ENCODE data around the gene PITPNM3. TPM values are rescaled to one million over a fixed set of nuclear protein-coding genes. Genes with fewer than 3 reads are reported as not detected.
A peak's percentile ranks its signal among the peaks of the same experiment; 100 is the strongest.

PITPNM3 gene
- polyA plus RNA-seq, 2 donors, result 9.5 to 14.4 TPM

GRCh38 chr17:6501359-6501758 is 55.0 kb downstream of the PITPNM3 start:
- no peak overlapping the region for H3K4me3 ChIP-seq (ENCODE audit: low read depth in 1 of 2, low read length in 2 of 2)
- WGBS, 2 donors, result 72 to 84% methylated on average over 3 of the region's 3 CpGs
- no peaks in the 10 kb centered on the region for H3K27me3 ChIP-seq (ENCODE audit: control insufficient read depth in 1 of 2, insufficient read depth in 2 of 2, low read length in 2 of 2)
- H3K27ac ChIP-seq (ENCODE audit: low read depth in 2 of 2, low read length in 1 of 2), result no peak overlapping the region
- no peaks in the 10 kb centered on the region for H3K9me3 ChIP-seq (ENCODE audit: control insufficient read depth in 2 of 2, insufficient read depth in 1 of 2, low read depth in 1 of 2, low read length in 1 of 2)
- H3K36me3 ChIP-seq (ENCODE audit: control insufficient read depth in 2 of 2, insufficient read depth in 2 of 2, low read length in 1 of 2), result peaks cover 5 to 21% of the 10 kb centered on the region in 2 donors
- peaks cover 2 to 3% of the 10 kb centered on the region in 2 donors for H3K4me1 ChIP-seq (ENCODE audit: control insufficient read depth in 2 of 2, insufficient read depth in 2 of 2, low read length in 1 of 2)

- Histone ChIP-seq H3K9me3 (ENCODE audit: control insufficient read depth in 2 of 2, insufficient read depth in 1 of 2, low read depth in 1 of 2, low read length in 1 of 2) (no peaks in the 10 kb centered on the region), H3K27ac (ENCODE audit: low read depth in 2 of 2, low read length in 1 of 2) (no peak overlapping the region), H3K4me1 (ENCODE audit: control insufficient read depth in 2 of 2, insufficient read depth in 2 of 2, low read length in 1 of 2) (peaks cover 0 to 3% of the 10 kb centered on the region in 2 donors), H3K4me3 (ENCODE audit: low read depth in 1 of 2, low read length in 2 of 2) (no peak overlapping the region), H3K27me3 (ENCODE audit: control insufficient read depth in 1 of 2, insufficient read depth in 2 of 2, low read length in 2 of 2) (no peaks in the 10 kb centered on the region), H3K36me3 (ENCODE audit: control insufficient read depth in 2 of 2, insufficient read depth in 2 of 2, low read length in 1 of 2) (peaks cover 5 to 21% of the 10 kb centered on the region in 2 donors)
- WGBS, 2 donors, result 87 to 89% methylated on average over 9 to 10 of the region's 10 CpGs
These were observed 57.3 kb downstream of the PITPNM3 start for GRCh38 chr17:6498901-6499540.

- WGBS, 2 donors, result 78 to 85% methylated on average over 7 of the region's 7 CpGs
- Histone ChIP-seq H3K4me3 (ENCODE audit: low read depth in 1 of 2, low read length in 2 of 2) (no peak overlapping the region), H3K4me1 (ENCODE audit: control insufficient read depth in 2 of 2, insufficient read depth in 2 of 2, low read length in 1 of 2) (peaks cover 0 to 6% of the 10 kb centered on the region in 2 donors), H3K9me3 (ENCODE audit: control insufficient read depth in 2 of 2, insufficient read depth in 1 of 2, low read depth in 1 of 2, low read length in 1 of 2) (no peaks in the 10 kb centered on the region), H3K36me3 (ENCODE audit: control insufficient read depth in 2 of 2, insufficient read depth in 2 of 2, low read length in 1 of 2) (peaks cover 5 to 20% of the 10 kb centered on the region in 2 donors), H3K27me3 (ENCODE audit: control insufficient read depth in 1 of 2, insufficient read depth in 2 of 2, low read length in 2 of 2) (no peaks in the 10 kb centered on the region), H3K27ac (ENCODE audit: low read depth in 2 of 2, low read length in 1 of 2) (no peak overlapping the region)
These were observed 58.0 kb downstream of the PITPNM3 start for GRCh38 chr17:6498356-6498755.

- Histone ChIP-seq H3K27me3 (ENCODE audit: control insufficient read depth in 1 of 2, insufficient read depth in 2 of 2, low read length in 2 of 2) (no peaks in the 10 kb centered on the region), H3K27ac (ENCODE audit: low read depth in 2 of 2, low read length in 1 of 2) (no peak overlapping the region), H3K9me3 (ENCODE audit: control insufficient read depth in 2 of 2, insufficient read depth in 1 of 2, low read depth in 1 of 2, low read length in 1 of 2) (no peaks in the 10 kb centered on the region), H3K4me3 (ENCODE audit: low read depth in 1 of 2, low read length in 2 of 2) (no peak overlapping the region), H3K4me1 (ENCODE audit: control insufficient read depth in 2 of 2, insufficient read depth in 2 of 2, low read length in 1 of 2) (peaks cover 0 to 7% of the 10 kb centered on the region in 2 donors), H3K36me3 (ENCODE audit: control insufficient read depth in 2 of 2, insufficient read depth in 2 of 2, low read length in 1 of 2) (peaks cover 2 to 13% of the 10 kb centered on the region in 2 donors)
- WGBS, 2 donors, result 66 to 69% methylated on average over 17 of the region's 17 CpGs
These were observed 58.7 kb downstream of the PITPNM3 start for GRCh38 chr17:6497496-6498221.

GRCh38 chr17:6496640-6497441 is 59.5 kb downstream of the PITPNM3 start:
- Histone ChIP-seq H3K36me3 (ENCODE audit: control insufficient read depth in 2 of 2, insufficient read depth in 2 of 2, low read length in 1 of 2) (peaks cover 0 to 12% of the 10 kb centered on the region in 2 donors), H3K4me3 (ENCODE audit: low read depth in 1 of 2, low read length in 2 of 2) (no peak overlapping the region), H3K9me3 (ENCODE audit: control insufficient read depth in 2 of 2, insufficient read depth in 1 of 2, low read depth in 1 of 2, low read length in 1 of 2) (no peaks in the 10 kb centered on the region), H3K4me1 (ENCODE audit: control insufficient read depth in 2 of 2, insufficient read depth in 2 of 2, low read length in 1 of 2) (peaks cover 0 to 7% of the 10 kb centered on the region in 2 donors), H3K27me3 (ENCODE audit: control insufficient read depth in 1 of 2, insufficient read depth in 2 of 2, low read length in 2 of 2) (no peaks in the 10 kb centered on the region), H3K27ac (ENCODE audit: low read depth in 2 of 2, low read length in 1 of 2) (no peak overlapping the region)
- WGBS, 2 donors, result 68 to 70% methylated on average over 15 of the region's 15 CpGs

GRCh38 chr17:6496116-6496481 is 60.3 kb downstream of the PITPNM3 start:
- Histone ChIP-seq H3K27ac (ENCODE audit: low read depth in 2 of 2, low read length in 1 of 2) (no peak overlapping the region), H3K9me3 (ENCODE audit: control insufficient read depth in 2 of 2, insufficient read depth in 1 of 2, low read depth in 1 of 2, low read length in 1 of 2) (no peaks in the 10 kb centered on the region), H3K27me3 (ENCODE audit: control insufficient read depth in 1 of 2, insufficient read depth in 2 of 2, low read length in 2 of 2) (no peaks in the 10 kb centered on the region), H3K4me1 (ENCODE audit: control insufficient read depth in 2 of 2, insufficient read depth in 2 of 2, low read length in 1 of 2) (peaks cover 0 to 7% of the 10 kb centered on the region in 2 donors), H3K4me3 (ENCODE audit: low read depth in 1 of 2, low read length in 2 of 2) (no peak overlapping the region), H3K36me3 (ENCODE audit: control insufficient read depth in 2 of 2, insufficient read depth in 2 of 2, low read length in 1 of 2) (peaks cover 0 to 12% of the 10 kb centered on the region in 2 donors)
- 38 to 46% methylated on average over 8 of the region's 8 CpGs for WGBS, 2 donors

GRCh38 chr17:6495450-6496115 is 60.8 kb downstream of the PITPNM3 start:
- Histone ChIP-seq H3K27me3 (ENCODE audit: control insufficient read depth in 1 of 2, insufficient read depth in 2 of 2, low read length in 2 of 2) (no peaks in the 10 kb centered on the region), H3K27ac (ENCODE audit: low read depth in 2 of 2, low read length in 1 of 2) (no peak overlapping the region), H3K4me3 (ENCODE audit: low read depth in 1 of 2, low read length in 2 of 2) (no peak overlapping the region), H3K36me3 (ENCODE audit: control insufficient read depth in 2 of 2, insufficient read depth in 2 of 2, low read length in 1 of 2) (peaks cover 0 to 12% of the 10 kb centered on the region in 2 donors), H3K4me1 (ENCODE audit: control insufficient read depth in 2 of 2, insufficient read depth in 2 of 2, low read length in 1 of 2) (peaks cover 0 to 7% of the 10 kb centered on the region in 2 donors), H3K9me3 (ENCODE audit: control insufficient read depth in 2 of 2, insufficient read depth in 1 of 2, low read depth in 1 of 2, low read length in 1 of 2) (no peaks in the 10 kb centered on the region)
- WGBS, 2 donors, result 62 to 64% methylated on average over 15 of the region's 15 CpGs

- Histone ChIP-seq H3K36me3 (ENCODE audit: control insufficient read depth in 2 of 2, insufficient read depth in 2 of 2, low read length in 1 of 2) (peaks cover 0 to 12% of the 10 kb centered on the region in 2 donors), H3K4me1 (ENCODE audit: control insufficient read depth in 2 of 2, insufficient read depth in 2 of 2, low read length in 1 of 2) (peaks cover 0 to 7% of the 10 kb centered on the region in 2 donors), H3K27me3 (ENCODE audit: control insufficient read depth in 1 of 2, insufficient read depth in 2 of 2, low read length in 2 of 2) (no peaks in the 10 kb centered on the region), H3K27ac (ENCODE audit: low read depth in 2 of 2, low read length in 1 of 2) (peak overlapping the region in 1 of 2 donors; percentile 15), H3K9me3 (ENCODE audit: control insufficient read depth in 2 of 2, insufficient read depth in 1 of 2, low read depth in 1 of 2, low read length in 1 of 2) (no peaks in the 10 kb centered on the region), H3K4me3 (ENCODE audit: low read depth in 1 of 2, low read length in 2 of 2) (no peak overlapping the region)
- WGBS, 2 donors, result 49 to 53% methylated on average over 5 of the region's 5 CpGs
These were observed 62.0 kb downstream of the PITPNM3 start for GRCh38 chr17:6494239-6494941.
